ENCODE results near the gene TWNK.

The TWNK gene

DNA sequence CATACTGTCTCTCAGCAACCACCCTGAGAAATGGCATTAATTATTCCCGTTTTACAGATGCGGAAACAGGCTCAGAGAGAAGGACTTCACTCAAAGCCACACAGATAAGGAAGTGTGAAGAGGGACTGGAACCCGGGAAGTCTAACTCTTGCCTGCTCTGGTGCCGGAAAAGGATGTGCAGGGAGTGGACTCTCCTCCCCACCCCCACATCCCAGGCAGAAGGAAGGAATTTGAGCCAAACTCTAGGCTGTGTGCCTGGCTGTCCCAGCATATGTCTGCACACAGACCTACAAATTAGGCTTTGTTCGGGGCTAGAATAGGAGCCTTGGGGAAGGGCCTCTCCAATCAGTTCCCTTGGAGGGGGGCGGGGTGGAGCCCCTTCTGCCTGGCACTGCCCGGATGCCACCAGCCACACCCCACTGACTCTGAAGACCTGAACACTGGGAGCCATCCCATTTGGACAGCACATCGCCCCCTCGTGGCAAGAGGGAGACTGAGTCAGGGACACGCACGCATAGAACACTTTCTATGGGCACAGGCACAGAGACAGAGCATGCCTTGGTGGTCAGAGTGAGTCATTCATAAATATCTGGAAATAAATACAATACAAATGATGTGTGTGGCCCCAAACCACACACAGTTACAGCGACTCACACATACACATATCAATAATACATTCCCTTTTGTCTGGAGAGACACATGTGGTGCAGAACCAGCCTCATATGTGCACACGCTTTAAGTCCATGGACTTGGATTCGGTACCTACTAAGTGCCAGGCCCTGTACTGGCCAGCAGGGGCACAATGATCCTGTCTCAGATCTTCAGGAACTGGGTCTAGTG, 25.4 kb downstream of the TWNK start (continued):
- TF ChIP-seq ZNF221 (tag by site-specific recombination; IDR thresholded peaks at IDR 0.05; ENCODE audit: borderline replicate concordance) (no peak), ZNF366 (tag by site-specific recombination; conservative IDR thresholded peaks at IDR 0.05) (no peak), ZNF544 (tag by site-specific recombination; IDR thresholded peaks at IDR 0.05) (no peak)
- TF ChIP-seq, protein P1, sequence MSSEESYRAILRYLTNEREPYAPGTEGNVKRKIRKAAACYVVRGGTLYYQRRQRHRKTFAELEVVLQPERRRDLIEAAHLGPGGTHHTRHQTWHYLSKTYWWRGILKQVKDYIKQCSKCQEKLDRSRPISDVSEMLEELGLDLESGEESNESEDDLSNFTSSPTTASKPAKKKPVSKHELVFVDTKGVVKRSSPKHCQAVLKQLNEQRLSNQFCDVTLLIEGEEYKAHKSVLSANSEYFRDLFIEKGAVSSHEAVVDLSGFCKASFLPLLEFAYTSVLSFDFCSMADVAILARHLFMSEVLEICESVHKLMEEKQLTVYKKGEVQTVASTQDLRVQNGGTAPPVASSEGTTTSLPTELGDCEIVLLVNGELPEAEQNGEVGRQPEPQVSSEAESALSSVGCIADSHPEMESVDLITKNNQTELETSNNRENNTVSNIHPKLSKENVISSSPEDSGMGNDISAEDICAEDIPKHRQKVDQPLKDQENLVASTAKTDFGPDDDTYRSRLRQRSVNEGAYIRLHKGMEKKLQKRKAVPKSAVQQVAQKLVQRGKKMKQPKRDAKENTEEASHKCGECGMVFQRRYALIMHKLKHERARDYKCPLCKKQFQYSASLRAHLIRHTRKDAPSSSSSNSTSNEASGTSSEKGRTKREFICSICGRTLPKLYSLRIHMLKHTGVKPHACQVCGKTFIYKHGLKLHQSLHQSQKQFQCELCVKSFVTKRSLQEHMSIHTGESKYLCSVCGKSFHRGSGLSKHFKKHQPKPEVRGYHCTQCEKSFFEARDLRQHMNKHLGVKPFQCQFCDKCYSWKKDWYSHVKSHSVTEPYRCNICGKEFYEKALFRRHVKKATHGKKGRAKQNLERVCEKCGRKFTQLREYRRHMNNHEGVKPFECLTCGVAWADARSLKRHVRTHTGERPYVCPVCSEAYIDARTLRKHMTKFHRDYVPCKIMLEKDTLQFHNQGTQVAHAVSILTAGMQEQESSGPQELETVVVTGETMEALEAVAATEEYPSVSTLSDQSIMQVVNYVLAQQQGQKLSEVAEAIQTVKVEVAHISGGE (tag by site-specific recombination; conservative IDR thresholded peaks at IDR 0.05; ENCODE audit: low read depth): no peak

- TF ChIP-seq REPIN1 (tag by site-specific recombination; IDR thresholded peaks at IDR 0.05; ENCODE audit: low read depth) (no peak), ZNF654 (tag by site-specific recombination; IDR thresholded peaks at IDR 0.05; ENCODE audit: low read depth) (no peak), ZNF366 (tag by site-specific recombination; conservative IDR thresholded peaks at IDR 0.05) (0 out of 2 replicates have a peak, but pooled peaks have one; percentile 15), ZNF558 (tag by site-specific recombination; IDR thresholded peaks at IDR 0.05) (no peak), ZNF580 (tag by site-specific recombination; IDR thresholded peaks at IDR 0.05) (peak; percentile 45; the same call in 1 of the 2 replicates)
- Histone ChIP-seq H3K4me3 (ENCODE audit: low read depth, low read length) (no peak overlapping the region), H3K36me3 (ENCODE audit: control insufficient read depth in 2 of 2, insufficient read depth in 1 of 2, low read length in 2 of 2) (no peaks in the 10 kb centered on the region), H3K27ac (ENCODE audit: extremely low read depth, low read depth, low read length) (no peak overlapping the region), H3K4me1 (ENCODE audit: control insufficient read depth, insufficient read depth, low read length) (peaks cover 2% of the 10 kb centered on the region; the same call in 1 of the 2 replicates), H3K9me3 (ENCODE audit: control insufficient read depth, insufficient read depth, low read depth, low read length) (no peaks in the 10 kb centered on the region)
- POLR2A ChIA-PET: interaction anchor here (2.7 kb wide), 1 partner anchor 16 kb away, joined by 14 read pairs; no protein-coding TSS in a partner anchor
- CTCF ChIA-PET: interaction anchor here (0.6 to 7.2 kb wide), 21 partner anchors 9 to 450 kb away, joined by 3 to 274 read pairs (median 7); partner anchors contain the start of genes KAZALD1, LZTS2, MRPL43 and PDZD7
Observed at GRCh38 chr10:101013365-101013825, 26.1 kb downstream of the TWNK start.

DNA sequence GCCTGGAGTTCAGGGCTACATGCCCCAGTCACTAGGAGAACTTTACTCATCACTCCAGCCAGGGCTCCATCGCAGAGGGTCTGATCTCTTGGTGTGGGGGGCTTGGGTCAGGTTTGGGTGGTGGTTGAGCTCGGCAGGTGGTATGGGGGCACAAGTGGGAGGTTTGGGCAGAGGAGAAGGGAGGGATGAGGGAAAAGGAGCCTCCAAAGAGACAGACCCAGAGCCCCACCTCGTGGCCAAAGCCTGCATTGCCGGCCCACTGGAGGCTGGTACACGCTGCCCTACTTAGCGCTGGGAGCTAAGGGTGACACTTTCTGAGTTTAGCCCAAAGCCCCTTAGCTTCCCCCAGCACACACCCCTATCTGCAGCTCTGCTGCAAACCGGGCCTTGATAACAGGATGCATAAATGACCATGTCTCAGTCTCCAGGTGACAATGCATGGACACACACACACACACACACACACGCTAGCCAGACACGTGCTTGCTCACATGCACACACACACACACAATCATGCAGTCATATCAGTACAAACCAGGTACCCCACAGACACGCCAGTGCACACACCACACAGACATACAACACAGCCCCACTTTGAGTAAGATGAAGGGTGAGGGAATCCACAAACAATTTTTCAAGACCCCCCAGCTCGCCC, 27.0 kb downstream of the TWNK start:
- Histone ChIP-seq H3K4me3 (ENCODE audit: low read depth, low read length) (no peak overlapping the region), H3K36me3 (ENCODE audit: control insufficient read depth in 2 of 2, insufficient read depth in 1 of 2, low read length in 2 of 2) (no peaks in the 10 kb centered on the region), H3K9me3 (ENCODE audit: control insufficient read depth, insufficient read depth, low read depth, low read length) (no peaks in the 10 kb centered on the region), H3K27ac (ENCODE audit: extremely low read depth, low read depth, low read length) (no peak overlapping the region), H3K4me1 (ENCODE audit: control insufficient read depth, insufficient read depth, low read length) (peaks cover 2% of the 10 kb centered on the region; the same call in 1 of the 2 replicates)
- ChIA-PET POLR2A (interaction anchor here (0.8 to 2.7 kb wide), 5 partner anchors 10 to 58 kb away, joined by 3 to 14 read pairs (median 5); no protein-coding TSS in a partner anchor), CTCF (interaction anchor here (0.6 to 7.2 kb wide), 47 partner anchors 9 to 1725 kb away, joined by 3 to 274 read pairs (median 4); partner anchors contain the start of genes KAZALD1, LZTS2, MRPL43 and PDZD7)
- TF ChIP-seq ZNF202 (tag by site-specific recombination; IDR thresholded peaks at IDR 0.05; ENCODE audit: borderline replicate concordance): no peak
- TF ChIP-seq, protein P2, sequence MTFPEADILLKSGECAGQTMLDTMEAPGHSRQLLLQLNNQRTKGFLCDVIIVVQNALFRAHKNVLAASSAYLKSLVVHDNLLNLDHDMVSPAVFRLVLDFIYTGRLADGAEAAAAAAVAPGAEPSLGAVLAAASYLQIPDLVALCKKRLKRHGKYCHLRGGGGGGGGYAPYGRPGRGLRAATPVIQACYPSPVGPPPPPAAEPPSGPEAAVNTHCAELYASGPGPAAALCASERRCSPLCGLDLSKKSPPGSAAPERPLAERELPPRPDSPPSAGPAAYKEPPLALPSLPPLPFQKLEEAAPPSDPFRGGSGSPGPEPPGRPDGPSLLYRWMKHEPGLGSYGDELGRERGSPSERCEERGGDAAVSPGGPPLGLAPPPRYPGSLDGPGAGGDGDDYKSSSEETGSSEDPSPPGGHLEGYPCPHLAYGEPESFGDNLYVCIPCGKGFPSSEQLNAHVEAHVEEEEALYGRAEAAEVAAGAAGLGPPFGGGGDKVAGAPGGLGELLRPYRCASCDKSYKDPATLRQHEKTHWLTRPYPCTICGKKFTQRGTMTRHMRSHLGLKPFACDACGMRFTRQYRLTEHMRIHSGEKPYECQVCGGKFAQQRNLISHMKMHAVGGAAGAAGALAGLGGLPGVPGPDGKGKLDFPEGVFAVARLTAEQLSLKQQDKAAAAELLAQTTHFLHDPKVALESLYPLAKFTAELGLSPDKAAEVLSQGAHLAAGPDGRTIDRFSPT (tag by site-specific recombination; IDR thresholded peaks at IDR 0.05): peak; percentile 91
- TF ChIP-seq ZNF501 (tag by site-specific recombination; IDR thresholded peaks at IDR 0.05): no peak
- TF ChIP-seq, protein P3, sequence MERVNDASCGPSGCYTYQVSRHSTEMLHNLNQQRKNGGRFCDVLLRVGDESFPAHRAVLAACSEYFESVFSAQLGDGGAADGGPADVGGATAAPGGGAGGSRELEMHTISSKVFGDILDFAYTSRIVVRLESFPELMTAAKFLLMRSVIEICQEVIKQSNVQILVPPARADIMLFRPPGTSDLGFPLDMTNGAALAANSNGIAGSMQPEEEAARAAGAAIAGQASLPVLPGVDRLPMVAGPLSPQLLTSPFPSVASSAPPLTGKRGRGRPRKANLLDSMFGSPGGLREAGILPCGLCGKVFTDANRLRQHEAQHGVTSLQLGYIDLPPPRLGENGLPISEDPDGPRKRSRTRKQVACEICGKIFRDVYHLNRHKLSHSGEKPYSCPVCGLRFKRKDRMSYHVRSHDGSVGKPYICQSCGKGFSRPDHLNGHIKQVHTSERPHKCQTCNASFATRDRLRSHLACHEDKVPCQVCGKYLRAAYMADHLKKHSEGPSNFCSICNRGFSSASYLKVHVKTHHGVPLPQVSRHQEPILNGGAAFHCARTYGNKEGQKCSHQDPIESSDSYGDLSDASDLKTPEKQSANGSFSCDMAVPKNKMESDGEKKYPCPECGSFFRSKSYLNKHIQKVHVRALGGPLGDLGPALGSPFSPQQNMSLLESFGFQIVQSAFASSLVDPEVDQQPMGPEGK (tag by site-specific recombination; IDR thresholded peaks at IDR 0.05): peak; percentile 91
- TF ChIP-seq, protein P4, sequence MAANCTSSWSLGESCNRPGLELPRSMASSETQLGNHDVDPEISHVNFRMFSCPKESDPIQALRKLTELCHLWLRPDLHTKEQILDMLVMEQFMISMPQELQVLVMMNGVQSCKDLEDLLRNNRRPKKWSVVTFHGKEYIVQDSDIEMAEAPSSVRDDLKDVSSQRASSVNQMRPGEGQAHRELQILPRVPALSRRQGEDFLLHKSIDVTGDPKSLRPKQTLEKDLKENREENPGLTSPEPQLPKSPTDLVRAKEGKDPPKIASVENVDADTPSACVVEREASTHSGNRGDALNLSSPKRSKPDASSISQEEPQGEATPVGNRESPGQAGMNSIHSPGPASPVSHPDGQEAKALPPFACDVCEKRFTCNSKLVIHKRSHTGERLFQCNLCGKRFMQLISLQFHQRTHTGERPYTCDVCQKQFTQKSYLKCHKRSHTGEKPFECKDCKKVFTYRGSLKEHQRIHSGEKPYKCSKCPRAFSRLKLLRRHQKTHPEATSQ (tag by site-specific recombination; IDR thresholded peaks at IDR 0.05): no peak
- TF ChIP-seq ZNF777 (tag by site-specific recombination; IDR thresholded peaks at IDR 0.05; ENCODE audit: borderline replicate concordance): no peak
- TF ChIP-seq ZNF624 (tag by site-specific recombination; IDR thresholded peaks at IDR 0.05): no peak
- TF ChIP-seq TRIM28 (IDR thresholded peaks at IDR 0.05; ENCODE audit: borderline replicate concordance, low read length): no peak
- TF ChIP-seq, protein P5, sequence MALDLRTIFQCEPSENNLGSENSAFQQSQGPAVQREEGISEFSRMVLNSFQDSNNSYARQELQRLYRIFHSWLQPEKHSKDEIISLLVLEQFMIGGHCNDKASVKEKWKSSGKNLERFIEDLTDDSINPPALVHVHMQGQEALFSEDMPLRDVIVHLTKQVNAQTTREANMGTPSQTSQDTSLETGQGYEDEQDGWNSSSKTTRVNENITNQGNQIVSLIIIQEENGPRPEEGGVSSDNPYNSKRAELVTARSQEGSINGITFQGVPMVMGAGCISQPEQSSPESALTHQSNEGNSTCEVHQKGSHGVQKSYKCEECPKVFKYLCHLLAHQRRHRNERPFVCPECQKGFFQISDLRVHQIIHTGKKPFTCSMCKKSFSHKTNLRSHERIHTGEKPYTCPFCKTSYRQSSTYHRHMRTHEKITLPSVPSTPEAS (tag by site-specific recombination; IDR thresholded peaks at IDR 0.05): peak; percentile 92
- TF ChIP-seq ZNF169 (tag by site-specific recombination; IDR thresholded peaks at IDR 0.05): no peak
- TF ChIP-seq YY2 (tag by site-specific recombination; IDR thresholded peaks at IDR 0.05): no peak
